Mucosa of stomach (tissue), 1 donor: ENCODE measurements around the gene GAS7.

Experiments used
- H3K27me3 ChIP-seq: one replicate; pipeline ENCODE4 v1.7.0; 2013; ENCODE audit warnings: mild to moderate bottlenecking, low read length; ENCODE audit not compliant: control insufficient read depth, insufficient read depth
- H3K36me3 ChIP-seq: one replicate; pipeline ENCODE4 v1.7.0; 2013; ENCODE audit warnings: low read length; ENCODE audit not compliant: control insufficient read depth, insufficient read depth
- H3K4me1 ChIP-seq: one replicate; pipeline ENCODE4 v1.7.0; 2013; ENCODE audit warnings: mild to moderate bottlenecking, low read length; ENCODE audit not compliant: control insufficient read depth, insufficient read depth
- H3K4me3 ChIP-seq: one replicate; pipeline ENCODE4 v1.7.0; 2013; ENCODE audit warnings: low read length
- H3K9ac ChIP-seq: one replicate; pipeline ENCODE4 v1.7.0; 2013; ENCODE audit warnings: mild to moderate bottlenecking, low read length, moderate library complexity
- H3K9me3 ChIP-seq: one replicate; pipeline ENCODE4 v1.7.0; 2013; ENCODE audit warnings: mild to moderate bottlenecking, low read length, moderate library complexity; ENCODE audit not compliant: control insufficient read depth
- donor health status: Pancreatic carcinoma.

The GAS7 gene

DNA sequence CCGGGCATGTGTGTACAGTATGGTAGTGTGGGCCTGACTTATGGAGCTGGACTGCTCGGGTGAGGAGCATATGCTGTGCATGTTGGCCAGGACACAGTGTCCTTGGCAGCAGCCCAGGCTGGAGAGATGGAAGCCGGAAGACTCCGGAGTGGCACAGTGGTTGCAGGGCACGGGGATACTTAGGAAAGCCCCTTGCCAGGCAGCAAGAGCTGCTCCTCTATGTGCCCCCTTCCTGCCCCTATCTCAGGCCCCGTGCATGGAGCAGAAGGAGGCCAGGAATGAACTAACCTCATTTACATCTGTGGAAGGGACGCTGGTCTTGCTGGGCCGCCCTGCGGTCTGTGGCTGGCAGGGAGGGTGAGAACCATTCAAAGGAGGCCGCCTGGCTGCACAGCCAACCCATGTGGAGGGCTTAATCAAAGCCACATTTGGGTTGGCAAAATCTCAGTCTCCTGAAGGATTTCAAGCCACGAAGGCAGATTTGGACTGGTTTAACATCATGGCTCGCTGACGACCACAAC is 261.1 kb downstream of the GAS7 start:
- Histone ChIP-seq H3K27me3 (no peaks in the 10 kb centered on the region), H3K36me3 (no peaks in the 10 kb centered on the region), H3K9ac (no peak overlapping the region), H3K4me1 (no peaks in the 10 kb centered on the region), H3K4me3 (no peak overlapping the region), H3K9me3 (no peaks in the 10 kb centered on the region)

- no peaks in the 10 kb centered on the region for H3K27me3 ChIP-seq
- H3K9ac ChIP-seq = no peak overlapping the region
- no peaks in the 10 kb centered on the region for H3K9me3 ChIP-seq
- no peaks in the 10 kb centered on the region for H3K36me3 ChIP-seq
- no peaks in the 10 kb centered on the region for H3K4me1 ChIP-seq
- no peak overlapping the region for H3K4me3 ChIP-seq
Measured at GRCh38 chr17:9936095-9936494, 262.3 kb downstream of the GAS7 start.

GRCh38 chr17:9935408-9935807 is 263.0 kb downstream of the GAS7 start:
- no peaks in the 10 kb centered on the region for H3K36me3 ChIP-seq
- H3K4me3 ChIP-seq = no peak overlapping the region
- no peaks in the 10 kb centered on the region for H3K4me1 ChIP-seq
- H3K9me3 ChIP-seq = no peaks in the 10 kb centered on the region
- no peak overlapping the region for H3K9ac ChIP-seq
- no peaks in the 10 kb centered on the region for H3K27me3 ChIP-seq

GRCh38 chr17:9934331-9934730 is 264.1 kb downstream of the GAS7 start:
- no peak overlapping the region for H3K4me3 ChIP-seq
- no peaks in the 10 kb centered on the region for H3K9me3 ChIP-seq
- no peaks in the 10 kb centered on the region for H3K4me1 ChIP-seq
- H3K27me3 ChIP-seq = no peaks in the 10 kb centered on the region
- no peaks in the 10 kb centered on the region for H3K36me3 ChIP-seq
- no peak overlapping the region for H3K9ac ChIP-seq

DNA sequence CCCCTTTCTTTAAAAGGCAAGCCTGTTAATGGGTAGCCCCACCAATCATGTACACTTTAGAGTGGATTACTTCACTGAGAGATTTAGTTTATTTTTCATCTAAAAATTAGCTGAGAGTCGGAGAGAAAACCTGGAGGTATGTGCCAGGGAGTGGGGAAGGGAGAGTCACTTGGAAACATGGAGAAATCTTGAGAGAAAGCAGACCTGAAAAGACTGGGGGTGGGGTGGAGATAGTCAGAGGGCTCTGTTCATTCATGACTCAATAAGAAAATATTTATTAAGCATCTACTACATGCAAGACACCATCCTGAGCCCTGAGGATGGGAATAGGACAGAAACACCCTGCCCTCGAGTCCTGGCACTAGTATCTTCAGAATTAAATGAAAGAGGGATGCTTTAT is 265.9 kb downstream of the GAS7 start:
- Histone ChIP-seq H3K9ac (no peak overlapping the region), H3K4me1 (no peaks in the 10 kb centered on the region), H3K36me3 (no peaks in the 10 kb centered on the region), H3K9me3 (no peaks in the 10 kb centered on the region), H3K4me3 (no peak overlapping the region), H3K27me3 (no peaks in the 10 kb centered on the region)

GRCh38 chr17:9931144-9931741 is 267.2 kb downstream of the GAS7 start:
- Histone ChIP-seq H3K4me1 (no peaks in the 10 kb centered on the region), H3K4me3 (no peak overlapping the region), H3K36me3 (no peaks in the 10 kb centered on the region), H3K9ac (no peak overlapping the region), H3K9me3 (no peaks in the 10 kb centered on the region), H3K27me3 (no peaks in the 10 kb centered on the region)

GRCh38 chr17:9929871-9930270 is 268.5 kb downstream of the GAS7 start:
- Histone ChIP-seq H3K4me1 (no peaks in the 10 kb centered on the region), H3K4me3 (no peak overlapping the region), H3K9ac (no peak overlapping the region)

GRCh38 chr17:9928601-9929333 is 269.6 kb downstream of the GAS7 start:
- no peaks in the 10 kb centered on the region for H3K9me3 ChIP-seq

More at GRCh38 chr17:9929871-9930270, 268.5 kb downstream of the GAS7 start:
- no peaks in the 10 kb centered on the region for H3K9me3 ChIP-seq
- H3K36me3 ChIP-seq = no peaks in the 10 kb centered on the region
- no peaks in the 10 kb centered on the region for H3K27me3 ChIP-seq

DNA sequence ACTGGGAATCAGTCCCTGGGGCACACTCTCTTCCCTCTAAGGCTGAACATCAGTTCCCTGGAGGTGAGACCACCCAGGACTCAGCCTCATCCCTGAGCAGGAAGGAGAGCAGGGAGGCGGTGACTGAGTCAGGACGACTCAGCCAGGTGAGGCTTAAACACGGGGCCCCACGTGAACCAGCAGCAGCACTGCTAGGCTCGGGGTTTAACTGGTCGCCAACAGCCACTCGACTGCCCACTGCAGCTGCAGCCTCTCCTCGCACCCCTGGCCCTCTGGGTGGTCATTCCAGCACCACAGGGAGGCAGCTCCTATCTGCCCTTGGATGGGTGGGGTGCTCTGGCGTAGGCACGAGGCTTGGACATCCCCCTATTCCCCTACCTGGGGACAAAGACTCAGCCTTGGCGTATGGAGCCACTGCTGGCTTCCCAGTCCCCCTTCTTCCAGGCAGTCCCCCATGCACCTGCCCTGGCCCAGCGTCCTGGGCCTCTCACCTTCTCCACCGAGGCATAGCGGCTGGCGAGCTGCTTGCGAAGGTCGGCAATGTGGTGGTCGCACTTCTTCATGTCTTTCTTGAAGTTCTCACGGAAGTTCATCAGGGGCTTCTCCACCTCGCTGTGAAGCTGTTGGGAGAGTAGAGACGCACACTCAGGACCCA is 272.1 kb downstream of the GAS7 start:
- Histone ChIP-seq H3K4me3 (no peak overlapping the region), H3K27me3 (no peaks in the 10 kb centered on the region), H3K9me3 (no peaks in the 10 kb centered on the region), H3K9ac (no peak overlapping the region), H3K4me1 (no peaks in the 10 kb centered on the region), H3K36me3 (no peaks in the 10 kb centered on the region)

More at GRCh38 chr17:9928601-9929333, 269.6 kb downstream of the GAS7 start:
- H3K36me3 ChIP-seq = no peaks in the 10 kb centered on the region
- no peak overlapping the region for H3K9ac ChIP-seq
- no peaks in the 10 kb centered on the region for H3K4me1 ChIP-seq
- no peaks in the 10 kb centered on the region for H3K27me3 ChIP-seq
- no peak overlapping the region for H3K4me3 ChIP-seq

GRCh38 chr17:9925457-9925856 is 272.9 kb downstream of the GAS7 start:
- H3K36me3 ChIP-seq = no peaks in the 10 kb centered on the region
- no peak overlapping the region for H3K4me3 ChIP-seq
- H3K4me1 ChIP-seq = no peaks in the 10 kb centered on the region
- no peaks in the 10 kb centered on the region for H3K27me3 ChIP-seq
- H3K9ac ChIP-seq = no peak overlapping the region
- H3K9me3 ChIP-seq = no peaks in the 10 kb centered on the region

DNA sequence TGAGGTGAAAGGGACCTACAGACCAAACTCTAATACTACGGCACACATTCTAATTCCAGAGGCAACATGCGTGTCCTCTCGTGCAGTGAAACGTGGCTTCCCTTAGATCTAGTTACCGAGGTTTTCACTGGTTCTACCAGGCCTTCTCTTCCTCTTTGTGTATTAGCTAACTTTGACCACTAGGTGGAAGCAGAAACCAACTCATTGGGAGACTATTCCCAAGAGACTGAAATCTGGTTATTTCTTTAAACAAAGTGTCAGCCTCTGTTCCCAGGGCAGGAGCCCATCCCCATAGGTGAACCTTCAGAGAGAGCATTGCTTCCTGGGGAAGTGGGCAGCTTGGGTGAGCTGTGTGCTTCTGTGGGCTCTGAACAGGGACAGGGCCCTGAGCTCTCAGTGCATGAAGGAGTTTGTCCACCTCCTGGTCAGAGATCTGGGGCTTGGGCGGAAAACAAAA is 273.6 kb downstream of the GAS7 start:
- H3K9ac ChIP-seq = peak overlapping the region; percentile 34
- H3K4me1 ChIP-seq = no peaks in the 10 kb centered on the region
- no peaks in the 10 kb centered on the region for H3K36me3 ChIP-seq
- H3K4me3 ChIP-seq = no peak overlapping the region
- H3K9me3 ChIP-seq = no peaks in the 10 kb centered on the region
- H3K27me3 ChIP-seq = no peaks in the 10 kb centered on the region
